GM21390 (cell line): ENCODE measurements around the gene CD3D.

ENCODE experiments used
- ATAC-seq: cut with Tn5 transposase; IDR thresholded peaks from one replicate; pipeline ENCODE4 v1.9.1; 2021; ENCODE audit not compliant: unreplicated experiment

The CD3D gene

GRCh38 chr11:118342503-118343161, at the start of gene CD3D:
TSS of gene CD3D (minus strand) at chr11:118342705. CDS start at chr11:118342607, 98 bp downstream.
- ATAC-seq, result no peak

- ATAC-seq, result no peak
Observed at GRCh38 chr11:118383657-118384056, 41.2 kb upstream of the CD3D start.

- no peak for ATAC-seq
Observed at GRCh38 chr11:118382954-118383353, 40.4 kb upstream of the CD3D start.

- ATAC-seq, result no peak
Observed at GRCh38 chr11:118380571-118380970, 38.1 kb upstream of the CD3D start.

- no peak for ATAC-seq
Observed at GRCh38 chr11:118379497-118379896, 37.0 kb upstream of the CD3D start.

GRCh38 chr11:118375978-118376377, 33.5 kb upstream of the CD3D start:
- ATAC-seq, result no peak

- ATAC-seq, result no peak
Observed at GRCh38 chr11:118374729-118375128, 32.2 kb upstream of the CD3D start.

- ATAC-seq, result no peak
Observed at GRCh38 chr11:118373871-118374270, 31.4 kb upstream of the CD3D start.

- ATAC-seq, result no peak
Observed at GRCh38 chr11:118373263-118373662, 30.8 kb upstream of the CD3D start.

GRCh38 chr11:118370774-118371173, 28.3 kb upstream of the CD3D start:
- ATAC-seq, result no peak

- no peak for ATAC-seq
Observed at GRCh38 chr11:118366287-118366686, 23.8 kb upstream of the CD3D start.

GRCh38 chr11:118364956-118365615, 22.6 kb upstream of the CD3D start:
- ATAC-seq, result no peak

- peak; percentile 96 for ATAC-seq
Observed at GRCh38 chr11:118359295-118359958, 16.9 kb upstream of the CD3D start, which contains the start of gene UBE4A. TSS of gene UBE4A (plus strand) at chr11:118359600. CDS start at chr11:118365081, 5,481 bp downstream.

- ATAC-seq, result no peak
Observed at GRCh38 chr11:118358071-118358470, 15.6 kb upstream of the CD3D start.

GRCh38 chr11:118353084-118353710, 10.7 kb upstream of the CD3D start:
- no peak for ATAC-seq

GRCh38 chr11:118349475-118349874, 7.0 kb upstream of the CD3D start:
- no peak for ATAC-seq

GRCh38 chr11:118343981-118344515, 1.5 kb upstream of the CD3D start, which contains the start of gene CD3G:
TSS of gene CD3G (plus strand) at chr11:118344344. CDS start at chr11:118344424, 80 bp downstream.
- ATAC-seq, result no peak

- ATAC-seq, result no peak
Observed at GRCh38 chr11:118343248-118343647, 743 bp upstream of the CD3D start.

GRCh38 chr11:118341815-118342489, 553 bp downstream of the CD3D start:
- ATAC-seq, result no peak

- ATAC-seq, result no peak
Observed at GRCh38 chr11:118341261-118341660, 1.2 kb downstream of the CD3D start.

GRCh38 chr11:118340449-118340848, 2.1 kb downstream of the CD3D start:
- no peak for ATAC-seq
